ENCODE data around the gene ZBTB7C. TPM values are rescaled to one million over a fixed set of nuclear protein-coding genes. Genes with fewer than 3 reads are reported as not detected.

Gene ZBTB7C
- total and polyA plus RNA-seq, 9 of the 15 experiments (the other 6 are each of a cell fraction or from before 2014, with no cell fraction given) = not detected

DNA sequence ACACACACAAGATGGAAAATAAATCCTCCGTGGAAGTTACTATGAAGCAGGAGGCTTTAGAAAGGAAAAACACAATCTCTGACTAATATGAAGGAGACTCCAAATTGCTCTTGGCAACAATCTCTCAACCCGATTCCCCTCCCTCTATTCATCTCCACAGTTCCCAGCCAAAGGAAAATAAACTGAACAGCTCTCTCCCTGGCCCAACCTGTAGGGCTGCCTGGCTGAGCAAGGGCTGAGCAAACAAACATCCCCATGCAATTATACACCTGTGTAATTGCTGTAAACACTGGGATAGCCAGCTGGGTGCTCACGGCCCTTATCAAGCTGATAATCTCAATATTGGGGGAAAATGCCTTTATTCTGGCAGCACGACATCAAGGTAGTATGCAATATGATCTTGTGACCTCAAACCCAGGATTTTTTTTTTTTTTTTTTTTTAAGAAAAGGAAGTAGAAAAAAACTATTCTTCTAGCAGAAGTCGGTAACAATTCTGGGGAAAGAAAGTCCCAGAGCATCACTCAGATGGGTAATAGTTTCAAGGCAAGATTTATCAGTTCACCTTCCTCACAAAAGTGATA, 275.4 kb downstream of the ZBTB7C start:
- ChIA-PET CTCF (ENCODE audit: low intra/inter-chr PET ratio) (no interaction called here), POLR2A (interaction anchor here (0.6 kb wide), 1 partner anchor 58 kb away, joined by 3 read pairs; no protein-coding TSS in a partner anchor)
- WGBS (ENCODE audit: insufficient coverage, low coverage, missing lambda C conversion rate) = 0% methylated on average over 5 of the region's 5 CpGs
- in situ Hi-C loops (cut with MboI) (no loop called here), intact Hi-C loops (cut with micrococcal nuclease) (no loop called here)
- Histone ChIP-seq H3K4me2 (ENCODE audit: insufficient read depth, low read length) (no peak overlapping the region), H3K9me3 (replicated peaks; ENCODE audit: control insufficient read depth, insufficient read depth, low read depth, low read length) (no peaks in the 10 kb centered on the region), H3K27me3 (ENCODE audit: control insufficient read depth in 2 of 2, insufficient read depth in 2 of 2, low read length in 2 of 2) (peaks cover 8 to 28% of the 10 kb centered on the region in 2 experiments), H3K36me3 (ENCODE audit: control insufficient read depth, insufficient read depth, low read length) (no peaks in the 10 kb centered on the region), H3K79me2 (ENCODE audit: control insufficient read depth, insufficient read depth, low read length) (no peaks in the 10 kb centered on the region), H4K20me1 (replicated peaks; ENCODE audit: control insufficient read depth, insufficient read depth, low read length) (no peaks in the 10 kb centered on the region), H3K4me3 (no peak overlapping the region), H2AFZ (ENCODE audit: low read depth, low read length) (no peak overlapping the region), H3K9ac (ENCODE audit: insufficient read depth in 1 of 2, low read depth in 2 of 2, low read length in 2 of 2) (no peak overlapping the region), H3K27ac (ENCODE audit: extremely low read depth, low read depth, low read length) (no peak overlapping the region), H3K4me1 (replicated peaks in 1 of 2; ENCODE audit: control insufficient read depth in 2 of 2, insufficient read depth in 2 of 2, low read length in 2 of 2) (no peaks in the 10 kb centered on the region; a peak in 1 of 5 replicates), H3K9me1 (ENCODE audit: control insufficient read depth, insufficient read depth, low read length) (no peaks in the 10 kb centered on the region)
- DNase-seq (ENCODE audit: extremely low read depth in 1 of 4, low spot score in 3 of 4) = no peak
- no peak for TF ChIP-seq SP2 (IDR thresholded peaks at IDR 0.05; ENCODE audit: extremely low read depth, low read depth, low read length, poor library complexity, severe bottlenecking)
- no peak for TF ChIP-seq ZNF175 (CRISPR knock-in tag; IDR thresholded peaks at IDR 0.05; ENCODE audit: low read depth)
- TF ChIP-seq ZNF263 (CRISPR knock-in tag; IDR thresholded peaks at IDR 0.05; ENCODE audit: borderline replicate concordance) = no peak
- TF ChIP-seq U2AF1 (optimal IDR thresholded peaks at IDR 0.05; ENCODE audit: low read depth, low read length) = no peak
- TF ChIP-seq, protein P1, sequence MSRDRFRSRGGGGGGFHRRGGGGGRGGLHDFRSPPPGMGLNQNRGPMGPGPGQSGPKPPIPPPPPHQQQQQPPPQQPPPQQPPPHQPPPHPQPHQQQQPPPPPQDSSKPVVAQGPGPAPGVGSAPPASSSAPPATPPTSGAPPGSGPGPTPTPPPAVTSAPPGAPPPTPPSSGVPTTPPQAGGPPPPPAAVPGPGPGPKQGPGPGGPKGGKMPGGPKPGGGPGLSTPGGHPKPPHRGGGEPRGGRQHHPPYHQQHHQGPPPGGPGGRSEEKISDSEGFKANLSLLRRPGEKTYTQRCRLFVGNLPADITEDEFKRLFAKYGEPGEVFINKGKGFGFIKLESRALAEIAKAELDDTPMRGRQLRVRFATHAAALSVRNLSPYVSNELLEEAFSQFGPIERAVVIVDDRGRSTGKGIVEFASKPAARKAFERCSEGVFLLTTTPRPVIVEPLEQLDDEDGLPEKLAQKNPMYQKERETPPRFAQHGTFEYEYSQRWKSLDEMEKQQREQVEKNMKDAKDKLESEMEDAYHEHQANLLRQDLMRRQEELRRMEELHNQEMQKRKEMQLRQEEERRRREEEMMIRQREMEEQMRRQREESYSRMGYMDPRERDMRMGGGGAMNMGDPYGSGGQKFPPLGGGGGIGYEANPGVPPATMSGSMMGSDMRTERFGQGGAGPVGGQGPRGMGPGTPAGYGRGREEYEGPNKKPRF (IDR thresholded peaks at IDR 0.05; ENCODE audit: low read depth, low read length) = no peak
- no peak for TF ChIP-seq GATAD2A (IDR thresholded peaks at IDR 0.05)
- TF ChIP-seq ETS2 (tag; IDR thresholded peaks at IDR 0.05; ENCODE audit: borderline replicate concordance, poor library complexity, severe bottlenecking) = no peak
- TF ChIP-seq PHB2 (IDR thresholded peaks at IDR 0.05; ENCODE audit: low read depth) = no peak
- no peak for TF ChIP-seq ZNF311 (CRISPR knock-in tag; IDR thresholded peaks at IDR 0.05)
- TF ChIP-seq, protein P2, sequence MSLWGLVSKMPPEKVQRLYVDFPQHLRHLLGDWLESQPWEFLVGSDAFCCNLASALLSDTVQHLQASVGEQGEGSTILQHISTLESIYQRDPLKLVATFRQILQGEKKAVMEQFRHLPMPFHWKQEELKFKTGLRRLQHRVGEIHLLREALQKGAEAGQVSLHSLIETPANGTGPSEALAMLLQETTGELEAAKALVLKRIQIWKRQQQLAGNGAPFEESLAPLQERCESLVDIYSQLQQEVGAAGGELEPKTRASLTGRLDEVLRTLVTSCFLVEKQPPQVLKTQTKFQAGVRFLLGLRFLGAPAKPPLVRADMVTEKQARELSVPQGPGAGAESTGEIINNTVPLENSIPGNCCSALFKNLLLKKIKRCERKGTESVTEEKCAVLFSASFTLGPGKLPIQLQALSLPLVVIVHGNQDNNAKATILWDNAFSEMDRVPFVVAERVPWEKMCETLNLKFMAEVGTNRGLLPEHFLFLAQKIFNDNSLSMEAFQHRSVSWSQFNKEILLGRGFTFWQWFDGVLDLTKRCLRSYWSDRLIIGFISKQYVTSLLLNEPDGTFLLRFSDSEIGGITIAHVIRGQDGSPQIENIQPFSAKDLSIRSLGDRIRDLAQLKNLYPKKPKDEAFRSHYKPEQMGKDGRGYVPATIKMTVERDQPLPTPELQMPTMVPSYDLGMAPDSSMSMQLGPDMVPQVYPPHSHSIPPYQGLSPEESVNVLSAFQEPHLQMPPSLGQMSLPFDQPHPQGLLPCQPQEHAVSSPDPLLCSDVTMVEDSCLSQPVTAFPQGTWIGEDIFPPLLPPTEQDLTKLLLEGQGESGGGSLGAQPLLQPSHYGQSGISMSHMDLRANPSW (CRISPR knock-in tag; IDR thresholded peaks at IDR 0.05) = no peak
- no peak for ATAC-seq
- BruUV-seq (replicated peaks) = no TSS peak
- FAIRE-seq = no peak

All from K562 (cell line).